NK-92 treated with Interleukin-12 subunit alpha and Interleukin-12 subunit beta, amount 100 ng/mL, for 24 hours (cell line): ENCODE results near the gene GLB1L2.

Experiments used
- DNase-seq: peaks from one replicate; lab custom pipeline; 2025; lab: John Stamatoyannopoulos, UW

GLB1L2 gene

DNA sequence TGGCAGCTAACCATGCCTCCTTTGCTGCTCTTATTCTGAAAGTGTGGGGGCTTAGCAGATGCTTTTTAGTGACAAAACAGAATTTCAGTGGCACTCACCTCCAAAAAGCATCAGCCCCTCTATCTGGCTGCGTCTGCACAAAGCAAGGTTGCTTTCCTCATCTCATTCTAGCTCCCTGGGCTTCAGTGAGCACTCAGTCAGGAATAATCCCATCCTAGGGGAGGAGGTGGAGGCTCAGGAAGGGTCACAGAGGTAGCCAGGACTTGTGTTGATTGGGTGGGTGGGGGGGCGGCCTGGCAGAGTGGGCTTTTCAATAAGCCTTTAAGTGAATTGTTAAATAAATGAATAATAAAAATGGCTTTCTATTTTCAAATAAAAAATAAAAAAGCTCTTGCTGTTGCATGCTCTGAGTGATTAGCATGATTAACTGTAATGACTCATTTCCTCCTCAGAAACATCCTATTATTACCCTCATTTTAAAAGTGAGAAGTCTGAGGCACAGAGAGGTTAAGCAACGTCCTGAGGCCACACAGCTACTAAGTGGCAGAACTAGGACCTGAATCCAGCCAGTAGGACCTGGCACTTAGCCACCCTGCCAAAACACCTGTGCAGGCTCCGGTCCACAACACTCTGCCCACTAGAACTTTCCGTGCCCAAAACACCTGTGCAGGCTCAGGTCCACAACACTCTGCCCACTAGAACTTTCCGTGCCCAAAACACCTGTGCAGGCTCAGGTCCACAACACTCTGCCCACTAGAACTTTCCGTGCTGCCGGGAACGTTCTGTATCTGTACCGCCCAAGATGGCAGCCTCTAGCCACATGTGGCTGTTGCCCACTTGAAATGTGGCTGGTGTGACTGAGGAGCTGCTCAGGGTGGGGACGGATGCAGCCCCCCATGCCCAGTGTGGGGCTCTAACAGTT, 74.7 kb downstream of the GLB1L2 start:
- DNase-seq = no peak

DNA sequence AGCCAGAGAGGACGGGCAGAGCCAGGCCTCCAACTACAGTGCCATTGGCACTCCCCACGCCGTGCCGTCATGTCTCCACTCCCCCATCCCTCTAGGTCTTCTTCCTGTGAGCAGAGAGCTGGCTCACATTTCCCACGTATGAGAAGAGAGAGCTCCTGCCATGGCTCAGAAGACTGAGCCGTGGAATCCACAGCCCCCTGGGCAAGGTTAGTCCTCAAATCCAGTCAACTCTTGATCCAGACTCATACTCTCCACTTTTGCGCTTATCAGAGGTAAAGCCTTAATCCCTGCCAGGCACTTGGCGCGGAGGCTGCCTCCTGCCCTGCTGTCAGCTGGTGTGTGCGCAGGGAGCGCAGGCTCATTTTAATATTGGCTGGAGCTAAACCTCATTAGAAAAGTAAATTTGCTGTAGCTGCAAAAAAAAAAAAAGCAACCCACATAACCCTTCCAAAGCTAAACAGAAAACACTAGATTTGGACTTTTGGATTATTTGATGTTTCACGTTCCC, 75.6 kb downstream of the GLB1L2 start:
- DNase-seq = no peak

DNA sequence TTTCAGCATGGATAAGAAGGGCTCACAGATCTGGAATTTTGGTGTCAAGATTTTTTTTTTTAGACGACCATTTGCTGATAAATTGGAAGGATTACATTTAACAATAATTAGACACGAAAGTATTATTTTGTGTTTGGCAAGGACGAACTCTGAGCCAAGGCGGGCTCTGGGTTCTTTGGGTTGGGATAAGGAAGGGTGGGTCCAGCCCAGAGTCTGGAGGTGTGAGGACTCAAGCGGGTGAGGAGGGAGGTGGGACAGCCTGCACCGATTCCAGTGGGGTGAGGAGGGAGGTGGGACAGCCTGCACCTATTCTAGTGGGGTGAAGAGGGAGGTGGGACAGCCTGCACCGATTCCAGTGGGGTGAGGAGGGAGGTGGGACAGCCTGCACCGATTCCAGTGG, 76.1 kb downstream of the GLB1L2 start:
- DNase-seq = no peak

DNA sequence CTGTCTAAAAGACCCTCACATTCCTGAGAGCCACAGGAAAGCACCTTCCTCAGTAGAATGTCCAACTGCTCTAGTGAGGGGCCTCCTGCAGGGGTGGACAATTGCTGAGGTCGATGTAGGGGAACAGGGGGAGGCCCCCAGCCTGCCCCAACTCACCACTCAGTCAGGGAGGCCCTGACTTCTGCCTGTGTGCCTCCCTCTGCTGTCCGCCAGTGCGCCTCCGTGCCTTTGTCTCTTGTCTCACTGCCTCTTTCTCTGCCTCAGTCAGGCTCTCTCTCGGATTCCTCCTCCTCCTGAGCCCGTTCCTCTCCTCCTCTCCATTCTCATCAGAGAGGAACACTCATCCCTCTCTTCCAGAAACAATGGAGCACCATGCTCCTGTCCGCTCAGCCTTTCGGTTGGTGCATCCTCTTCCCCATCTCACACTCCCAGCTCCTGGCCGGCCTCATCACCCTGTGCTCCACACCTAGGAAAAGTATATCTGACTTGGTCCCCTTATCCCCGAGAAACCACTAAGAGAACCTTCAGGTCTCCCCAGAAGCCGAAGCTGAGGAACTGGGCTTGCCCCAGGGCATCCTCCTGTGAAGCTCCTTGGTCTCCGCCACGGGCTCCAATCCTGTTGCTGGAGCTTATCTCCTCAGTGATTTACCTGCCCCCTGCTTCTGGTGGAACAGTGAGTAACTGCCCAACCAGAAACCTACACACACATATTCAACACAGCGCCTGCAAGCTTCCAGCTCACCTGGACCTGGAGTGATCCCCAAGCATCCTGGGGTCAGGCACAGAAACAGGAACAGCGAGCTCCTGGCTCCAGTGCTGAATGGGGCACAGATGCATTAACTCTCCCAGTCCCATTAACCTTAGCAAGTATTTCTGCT, 78.0 kb downstream of the GLB1L2 start:
- DNase-seq = no peak

DNA sequence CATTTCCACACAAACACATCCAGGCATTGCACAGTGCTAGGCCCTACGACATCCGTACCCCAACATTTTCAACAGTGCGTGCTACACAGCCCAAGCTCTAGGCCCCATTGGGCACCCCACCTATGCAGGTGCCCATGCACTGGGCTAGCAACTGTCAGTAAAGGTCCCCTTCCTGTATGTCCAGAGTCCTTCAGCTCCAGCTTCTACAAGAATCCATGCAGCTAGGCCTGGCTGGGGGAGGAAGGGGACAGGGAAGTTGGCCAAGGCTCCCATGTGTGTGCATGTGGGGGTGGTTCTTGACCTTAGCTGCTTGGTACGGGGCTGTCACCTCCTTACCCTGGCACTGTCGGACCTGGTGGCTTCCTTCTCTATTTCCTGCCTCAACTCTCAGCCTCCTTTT, 79.0 kb downstream of the GLB1L2 start:
- DNase-seq = no peak

DNA sequence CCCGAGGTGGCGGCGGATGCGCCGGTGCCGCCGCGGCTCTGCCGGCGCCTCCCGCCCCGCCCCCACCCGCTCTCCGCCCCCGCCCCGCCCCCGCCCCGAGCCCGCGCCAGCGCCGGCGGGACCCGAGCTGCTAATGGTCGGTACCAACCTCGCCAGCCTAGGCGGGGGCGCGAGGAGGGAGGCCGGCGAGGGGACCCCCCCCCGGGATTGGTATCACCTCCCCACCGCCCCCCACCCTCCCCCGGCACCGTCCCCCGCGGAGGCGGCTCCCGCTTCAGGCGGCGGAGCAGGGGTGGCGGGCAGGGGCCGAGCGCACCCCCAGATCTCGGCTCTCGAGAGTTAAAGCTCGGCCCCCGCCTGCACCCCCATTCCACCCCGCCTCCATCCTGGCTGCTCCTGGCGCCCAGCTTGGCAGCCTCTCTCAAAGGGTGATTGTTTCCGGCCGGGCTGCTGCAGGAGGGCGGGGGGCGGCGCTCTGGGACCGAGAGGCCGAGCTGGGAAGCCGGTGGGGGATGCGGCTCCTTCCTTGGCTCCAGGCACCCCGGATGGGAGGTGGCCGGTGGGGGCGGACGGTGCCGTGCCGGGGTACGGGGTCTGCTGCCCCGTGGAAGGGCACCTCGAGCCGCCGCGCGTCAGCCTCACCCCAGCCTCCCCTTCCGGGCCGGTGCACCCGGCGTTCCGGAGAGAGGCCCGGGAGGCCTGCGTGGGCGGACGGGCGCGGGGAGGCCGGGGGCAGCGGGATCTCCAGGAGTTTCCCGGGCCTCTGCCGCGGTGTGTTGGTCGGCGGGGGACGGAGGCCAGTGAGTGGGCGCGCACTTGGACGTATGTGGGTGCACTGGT, 80.6 kb downstream of the GLB1L2 start, which contains the start of gene B3GAT1:
Gene B3GAT1 (minus strand): TSS at position 40 of the 840 bp plus-strand sequence. CDS start 24,583 bp downstream, outside the sequence.
- DNase-seq = no peak

DNA sequence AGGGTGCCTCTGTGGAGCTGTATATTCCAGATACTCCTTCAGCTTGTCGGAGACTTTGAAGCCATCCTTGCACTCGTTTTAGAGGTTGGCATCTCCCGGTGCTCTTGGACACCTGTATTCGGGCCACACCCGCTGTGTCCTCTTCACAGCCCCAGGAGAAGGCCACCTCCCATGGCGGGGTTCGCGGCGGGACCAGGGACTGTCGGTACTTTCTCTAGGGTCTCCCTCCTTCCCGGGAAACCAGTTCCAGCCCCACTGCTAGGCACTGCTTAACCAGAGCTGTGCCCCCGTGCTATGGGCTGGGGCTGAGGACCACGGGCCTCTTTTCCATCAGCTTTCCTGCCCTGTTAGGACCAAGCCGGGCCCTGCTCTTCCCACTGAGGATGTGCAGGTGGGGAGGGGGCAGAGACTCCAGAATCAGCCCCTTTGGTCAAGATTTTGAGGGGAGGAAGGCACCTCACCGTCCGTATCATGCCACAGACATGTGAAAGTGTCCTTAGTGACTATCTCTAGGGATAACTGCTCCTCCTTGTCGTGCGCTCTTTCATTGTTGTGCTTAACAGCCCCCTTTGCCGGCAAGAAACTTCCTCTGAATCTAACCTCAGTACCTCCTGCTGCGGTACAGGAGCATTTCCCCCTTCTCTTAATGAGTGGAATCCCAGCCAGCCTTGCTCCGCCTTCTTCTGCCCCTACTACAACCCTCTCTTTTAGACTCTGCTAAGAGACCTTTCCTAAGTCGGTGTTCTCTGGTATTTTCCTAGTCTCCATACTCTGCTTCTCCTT, 81.4 kb downstream of the GLB1L2 start:
- DNase-seq = no peak

DNA sequence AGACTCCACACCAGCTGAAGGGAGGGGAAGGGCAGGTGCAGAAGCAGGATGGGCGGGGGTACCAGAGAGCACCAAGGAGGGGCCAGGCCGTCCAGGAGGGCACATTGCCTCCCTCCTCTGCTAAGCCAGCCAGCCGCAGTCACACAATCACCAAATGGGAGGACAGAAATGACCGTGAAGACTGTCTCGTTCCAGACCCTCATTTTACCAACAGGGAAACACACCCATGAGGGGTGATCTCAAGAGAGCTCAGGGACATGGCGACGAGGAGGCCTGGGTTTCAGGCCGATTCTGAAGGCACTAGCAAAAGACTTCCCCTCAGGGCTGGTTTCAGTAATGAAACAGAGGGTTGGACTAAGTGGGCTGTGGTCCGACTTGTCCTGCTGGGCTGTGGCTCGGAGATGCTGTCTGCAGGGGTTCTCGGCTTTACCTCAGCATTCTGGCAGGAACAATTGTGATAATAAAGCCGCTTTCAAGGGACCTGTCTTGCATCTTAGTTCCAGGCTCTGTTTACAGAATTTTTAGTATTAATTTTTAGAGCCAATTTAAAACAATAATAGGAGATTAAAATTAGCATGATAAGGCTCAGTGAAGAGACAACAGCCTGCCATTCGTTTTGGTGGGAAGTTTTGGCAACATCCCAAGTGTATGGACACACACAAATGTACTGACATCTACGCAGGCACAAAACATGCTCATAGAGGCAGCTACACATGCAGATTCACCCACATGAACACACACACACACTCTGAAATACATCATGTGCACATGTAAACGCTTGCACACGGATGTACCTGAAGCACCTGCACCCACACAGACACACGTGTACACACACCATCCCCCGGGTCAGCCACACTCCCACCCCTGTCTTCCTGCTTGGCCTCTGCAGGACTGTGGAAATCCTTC, 82.3 kb downstream of the GLB1L2 start:
- DNase-seq = no peak

DNA sequence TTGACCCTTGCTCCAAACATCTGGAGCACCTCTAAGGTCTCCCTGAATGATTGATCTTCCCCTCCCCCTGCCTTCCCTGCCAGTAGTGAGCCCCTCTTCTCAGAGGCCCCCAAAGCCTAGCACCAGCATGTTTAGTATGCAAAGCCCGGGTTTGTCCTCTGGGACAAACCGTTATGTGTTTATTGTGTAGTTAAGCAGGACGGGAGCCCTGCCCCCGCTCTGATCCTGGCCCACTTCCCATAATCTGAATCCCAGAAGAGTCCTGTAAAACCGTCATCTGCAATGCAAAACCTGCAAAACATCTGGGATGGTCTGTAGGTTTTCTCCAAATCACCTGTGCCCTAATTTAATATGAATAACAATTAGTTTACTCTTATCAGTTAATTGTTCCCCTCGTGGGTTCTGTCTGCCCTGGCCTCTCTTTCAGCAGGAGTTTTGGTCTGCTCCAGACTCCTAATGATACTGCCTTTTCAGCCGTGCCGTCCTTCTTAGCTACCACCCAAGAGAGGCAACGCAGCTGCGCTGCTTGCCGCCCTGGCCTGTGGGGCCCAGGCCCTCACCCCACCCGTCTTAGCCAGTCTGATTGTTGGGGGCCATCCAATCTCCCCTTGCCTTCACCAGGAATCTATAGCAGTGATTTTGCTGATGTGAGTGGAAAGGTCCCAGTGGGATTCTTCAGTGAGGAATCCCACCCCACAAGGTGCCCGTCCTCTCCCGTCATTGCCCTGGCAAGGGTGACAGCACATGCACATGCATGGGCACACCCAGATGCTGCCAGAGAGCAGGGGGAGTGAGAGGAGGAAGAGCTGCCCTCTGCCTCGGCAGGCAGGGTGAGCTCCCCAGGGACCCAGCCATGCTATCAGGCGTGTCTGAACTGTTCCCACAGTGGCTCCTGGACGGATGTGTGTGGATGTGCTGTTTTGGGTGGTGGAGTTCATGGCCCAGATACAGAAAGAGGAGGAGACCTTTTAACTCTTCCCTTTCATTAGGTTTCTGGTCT, 83.3 kb downstream of the GLB1L2 start:
- no peak for DNase-seq

DNA sequence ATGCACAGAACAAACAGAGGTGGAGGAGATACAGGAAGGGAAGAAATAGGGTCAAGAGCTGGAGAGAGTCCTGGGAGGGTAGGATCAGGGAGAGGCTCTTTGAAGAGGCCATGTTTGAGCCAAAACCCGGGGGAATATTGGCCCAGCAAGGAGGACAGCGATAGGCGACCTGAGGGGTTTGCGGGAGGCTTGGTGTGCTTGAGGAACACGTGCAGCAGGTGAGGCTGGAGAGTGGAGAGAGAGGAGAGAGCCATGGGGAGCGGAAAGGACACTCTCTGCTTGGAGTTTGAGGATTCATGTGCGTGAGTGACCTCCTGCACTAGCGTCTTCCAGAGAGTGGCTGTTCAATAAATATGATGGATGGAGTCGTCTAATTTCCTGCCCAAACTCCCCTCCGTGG, 84.9 kb downstream of the GLB1L2 start:
- DNase-seq = no peak

DNA sequence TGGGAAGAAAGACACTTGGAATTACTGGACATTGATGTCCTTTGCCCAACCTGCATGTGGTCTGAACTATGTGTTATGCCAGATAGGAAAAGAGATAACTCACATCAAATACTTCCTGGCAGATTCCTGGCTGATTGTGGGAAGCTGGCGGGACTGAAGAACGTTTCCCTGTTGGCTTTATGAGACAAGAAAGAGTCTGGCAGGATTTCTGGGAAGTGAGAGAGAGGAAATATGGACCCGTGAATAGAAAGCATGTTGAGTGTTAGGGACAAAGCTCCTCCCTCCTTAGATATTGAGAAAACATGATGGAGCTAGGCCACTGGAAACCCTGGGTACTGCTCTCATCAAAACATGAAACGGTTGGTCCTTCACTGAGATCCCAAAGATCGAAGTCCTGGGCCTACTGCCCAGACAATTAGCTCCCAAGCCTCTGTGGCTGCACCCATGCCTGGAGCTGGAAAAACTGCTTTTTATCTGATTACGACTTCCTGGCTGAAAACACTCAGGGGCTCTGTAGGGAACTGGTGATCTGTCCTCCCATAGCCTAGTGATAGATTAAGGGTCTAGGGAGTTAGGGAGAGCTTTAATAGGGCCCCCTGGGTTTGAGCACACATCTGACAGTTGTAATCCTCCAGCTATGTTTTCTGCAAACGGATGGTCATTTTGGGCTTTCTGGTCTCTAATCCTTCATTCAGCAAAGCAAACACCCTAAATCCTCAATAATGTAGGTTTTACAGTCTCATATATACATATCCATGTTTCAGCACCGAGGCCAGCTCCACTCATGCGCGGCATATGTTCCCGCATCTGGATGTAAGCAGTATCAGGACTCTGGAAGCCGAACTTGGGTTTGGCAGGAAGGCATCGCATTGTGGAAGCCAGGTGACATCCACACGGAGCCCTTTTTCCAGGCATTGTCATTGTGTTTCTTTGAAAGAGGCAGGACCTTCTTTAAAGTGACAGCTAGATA, 86.4 kb downstream of the GLB1L2 start:
- no peak for DNase-seq

DNA sequence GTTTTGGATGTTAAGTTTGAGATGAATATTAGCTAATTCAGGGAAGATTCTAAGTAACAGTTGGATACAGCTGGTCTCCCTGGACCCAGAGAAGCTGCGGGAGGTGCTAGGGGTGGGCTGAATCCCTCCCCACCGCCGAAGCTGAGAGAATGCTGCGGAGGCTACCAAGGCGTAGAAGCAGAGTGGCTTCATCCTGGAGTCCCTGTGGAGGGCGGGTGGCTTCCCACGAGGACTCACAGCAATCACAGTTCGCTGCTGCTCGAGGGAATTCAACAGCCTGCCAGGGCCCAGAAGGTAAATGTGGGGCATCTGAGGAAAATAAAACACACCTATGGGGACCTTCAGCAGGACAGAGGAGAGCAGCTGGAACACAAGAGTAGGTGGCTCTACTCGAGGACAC, 91.3 kb downstream of the GLB1L2 start:
- DNase-seq = no peak

DNA sequence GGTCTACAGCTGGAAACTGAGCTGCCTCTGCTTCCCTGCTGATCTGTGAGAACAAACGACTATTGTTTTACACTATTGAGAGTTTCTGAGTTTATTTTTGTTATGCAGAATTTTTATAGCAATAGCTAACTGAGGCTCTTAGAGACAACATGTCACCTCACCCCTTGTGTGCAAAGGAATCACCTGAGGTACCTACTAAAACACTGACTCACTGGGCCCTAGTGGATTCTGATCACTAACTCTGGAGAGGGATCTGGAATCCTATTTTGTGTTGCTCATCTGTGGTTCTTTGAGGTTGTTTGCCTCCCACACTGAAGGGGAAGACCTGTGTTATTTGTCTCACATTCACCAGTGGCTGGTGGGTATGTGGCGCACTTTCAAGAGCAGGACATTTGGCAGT, 93.6 kb downstream of the GLB1L2 start:
- DNase-seq = no peak
